Measurements from ENCODE around the gene MTREX.

The MTREX gene

DNA sequence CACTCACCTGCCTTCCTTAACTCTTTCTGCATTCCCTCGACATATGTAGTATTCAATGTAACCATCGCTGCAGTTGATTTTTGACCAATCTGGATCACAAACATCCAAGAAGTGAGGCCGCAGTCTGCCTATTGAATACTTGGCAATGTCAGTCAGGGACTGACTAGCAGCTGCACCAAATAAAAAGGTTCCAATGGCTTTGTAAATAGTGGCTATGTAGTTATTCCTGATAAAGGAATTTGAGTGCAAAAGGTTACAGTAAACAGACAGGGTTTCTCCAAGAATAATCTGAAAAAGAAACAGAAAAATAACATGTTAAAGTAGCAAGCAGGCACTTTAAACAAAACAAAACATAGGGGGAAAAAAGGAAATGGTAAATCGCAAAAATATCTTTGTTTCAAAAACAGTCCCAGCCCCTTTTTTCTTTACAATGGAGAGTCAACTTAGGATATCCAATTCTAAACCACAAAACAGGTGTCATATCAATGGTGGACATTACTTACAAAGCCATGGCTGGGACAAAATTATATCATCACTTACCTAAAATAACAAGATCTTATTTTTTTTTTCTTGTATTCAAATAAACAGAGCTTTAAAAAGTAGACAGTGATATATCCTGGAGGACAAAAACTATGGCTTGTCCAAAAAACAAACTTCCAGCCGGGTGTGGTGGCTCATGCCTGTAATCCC lies 160.2 kb downstream of the MTREX start:
- TF ChIP-seq POLR2AphosphoS5 (IDR thresholded peaks at IDR 0.05; ENCODE audit: low read depth, low read length) (no peak), TAF1 (IDR thresholded peaks at IDR 0.05; ENCODE audit: borderline replicate concordance, insufficient read depth, low read length) (no peak), FOXP2 (optimal IDR thresholded peaks at IDR 0.05; ENCODE audit: borderline replicate concordance, extremely low read depth, extremely low read length, insufficient read depth) (no peak), SIN3A (IDR thresholded peaks at IDR 0.05; ENCODE audit: borderline replicate concordance, insufficient read depth, low read length) (no peak)
- TF ChIP-seq, protein P1, sequence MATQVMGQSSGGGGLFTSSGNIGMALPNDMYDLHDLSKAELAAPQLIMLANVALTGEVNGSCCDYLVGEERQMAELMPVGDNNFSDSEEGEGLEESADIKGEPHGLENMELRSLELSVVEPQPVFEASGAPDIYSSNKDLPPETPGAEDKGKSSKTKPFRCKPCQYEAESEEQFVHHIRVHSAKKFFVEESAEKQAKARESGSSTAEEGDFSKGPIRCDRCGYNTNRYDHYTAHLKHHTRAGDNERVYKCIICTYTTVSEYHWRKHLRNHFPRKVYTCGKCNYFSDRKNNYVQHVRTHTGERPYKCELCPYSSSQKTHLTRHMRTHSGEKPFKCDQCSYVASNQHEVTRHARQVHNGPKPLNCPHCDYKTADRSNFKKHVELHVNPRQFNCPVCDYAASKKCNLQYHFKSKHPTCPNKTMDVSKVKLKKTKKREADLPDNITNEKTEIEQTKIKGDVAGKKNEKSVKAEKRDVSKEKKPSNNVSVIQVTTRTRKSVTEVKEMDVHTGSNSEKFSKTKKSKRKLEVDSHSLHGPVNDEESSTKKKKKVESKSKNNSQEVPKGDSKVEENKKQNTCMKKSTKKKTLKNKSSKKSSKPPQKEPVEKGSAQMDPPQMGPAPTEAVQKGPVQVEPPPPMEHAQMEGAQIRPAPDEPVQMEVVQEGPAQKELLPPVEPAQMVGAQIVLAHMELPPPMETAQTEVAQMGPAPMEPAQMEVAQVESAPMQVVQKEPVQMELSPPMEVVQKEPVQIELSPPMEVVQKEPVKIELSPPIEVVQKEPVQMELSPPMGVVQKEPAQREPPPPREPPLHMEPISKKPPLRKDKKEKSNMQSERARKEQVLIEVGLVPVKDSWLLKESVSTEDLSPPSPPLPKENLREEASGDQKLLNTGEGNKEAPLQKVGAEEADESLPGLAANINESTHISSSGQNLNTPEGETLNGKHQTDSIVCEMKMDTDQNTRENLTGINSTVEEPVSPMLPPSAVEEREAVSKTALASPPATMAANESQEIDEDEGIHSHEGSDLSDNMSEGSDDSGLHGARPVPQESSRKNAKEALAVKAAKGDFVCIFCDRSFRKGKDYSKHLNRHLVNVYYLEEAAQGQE (IDR thresholded peaks at IDR 0.05; ENCODE audit: insufficient read depth in 1 of 2, low read depth in 2 of 2, low read length in 2 of 2), result no peak

DNA sequence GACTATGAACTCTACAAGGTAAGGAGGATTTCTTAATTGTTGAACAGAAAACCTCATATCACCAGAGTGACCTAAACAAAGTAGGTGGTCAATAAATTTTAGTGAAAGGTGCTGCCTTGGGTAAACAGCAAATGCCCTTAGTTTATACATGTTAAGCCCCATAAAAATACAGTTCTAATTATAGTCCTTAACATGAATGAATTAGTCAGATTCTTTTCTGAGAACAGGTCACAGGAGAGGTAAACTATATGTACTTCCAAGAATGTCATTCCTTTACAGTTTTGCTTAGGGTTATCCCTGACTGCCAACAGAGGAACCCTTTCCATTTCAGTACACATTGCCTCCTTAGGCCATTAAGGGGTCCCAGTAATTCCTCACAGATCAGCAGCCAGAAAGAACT lies 162.1 kb downstream of the MTREX start:
- TF ChIP-seq POLR2AphosphoS5 (IDR thresholded peaks at IDR 0.05; ENCODE audit: low read depth, low read length), result no peak
- no peak for TF ChIP-seq FOXP2 (optimal IDR thresholded peaks at IDR 0.05; ENCODE audit: borderline replicate concordance, extremely low read depth, extremely low read length, insufficient read depth)
- TF ChIP-seq TAF1 (IDR thresholded peaks at IDR 0.05; ENCODE audit: borderline replicate concordance, insufficient read depth, low read length), result no peak
- TF ChIP-seq SIN3A (IDR thresholded peaks at IDR 0.05; ENCODE audit: borderline replicate concordance, insufficient read depth, low read length), result no peak
- TF ChIP-seq, protein P1 (IDR thresholded peaks at IDR 0.05; ENCODE audit: insufficient read depth in 1 of 2, low read depth in 2 of 2, low read length in 2 of 2), result no peak

DNA sequence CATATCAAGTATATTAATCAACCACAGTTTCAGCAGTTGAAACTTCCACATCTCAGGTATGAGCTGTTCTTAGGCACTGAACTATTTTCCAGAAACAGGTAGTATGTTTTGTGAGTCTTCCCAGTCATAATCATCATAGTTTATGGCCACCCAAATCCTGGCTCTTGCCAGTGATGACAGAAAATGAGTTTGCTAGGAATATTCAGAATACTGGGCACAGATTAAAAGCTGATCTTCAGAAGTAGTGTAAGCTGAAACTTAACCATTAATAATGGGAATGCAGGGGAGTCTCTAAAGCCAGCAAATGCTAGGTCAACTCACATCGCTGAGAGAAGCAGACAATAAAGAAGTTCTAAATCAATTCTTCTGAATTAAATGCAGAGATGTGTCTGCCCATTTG lies 162.5 kb downstream of the MTREX start:
- no peak for TF ChIP-seq SIN3A (IDR thresholded peaks at IDR 0.05; ENCODE audit: borderline replicate concordance, insufficient read depth, low read length)
- no peak for TF ChIP-seq TAF1 (IDR thresholded peaks at IDR 0.05; ENCODE audit: borderline replicate concordance, insufficient read depth, low read length)
- no peak for TF ChIP-seq FOXP2 (optimal IDR thresholded peaks at IDR 0.05; ENCODE audit: borderline replicate concordance, extremely low read depth, extremely low read length, insufficient read depth)
- no peak for TF ChIP-seq POLR2AphosphoS5 (IDR thresholded peaks at IDR 0.05; ENCODE audit: low read depth, low read length)
- TF ChIP-seq, protein P1 (IDR thresholded peaks at IDR 0.05; ENCODE audit: insufficient read depth in 1 of 2, low read depth in 2 of 2, low read length in 2 of 2), result no peak

DNA sequence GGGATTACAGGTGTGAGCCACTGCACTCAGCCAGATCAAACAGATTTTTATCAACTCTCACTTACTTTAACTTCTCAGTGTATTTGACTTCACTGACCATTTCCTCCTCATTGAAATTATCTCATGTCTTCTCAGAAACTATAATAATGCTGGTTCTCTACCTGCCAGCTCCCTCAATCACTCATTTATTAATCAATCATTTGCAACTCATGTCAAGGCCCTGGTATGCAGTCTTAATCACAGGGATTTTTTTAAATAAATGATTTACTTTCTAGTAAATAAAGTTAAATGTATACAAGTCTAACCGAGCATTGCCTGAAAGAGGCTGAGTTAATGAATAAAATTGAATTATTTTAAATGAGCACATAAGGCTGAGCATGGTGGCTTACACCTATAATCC lies 163.7 kb downstream of the MTREX start:
- no peak for TF ChIP-seq FOXP2 (optimal IDR thresholded peaks at IDR 0.05; ENCODE audit: borderline replicate concordance, extremely low read depth, extremely low read length, insufficient read depth)
- no peak for TF ChIP-seq SIN3A (IDR thresholded peaks at IDR 0.05; ENCODE audit: borderline replicate concordance, insufficient read depth, low read length)
- no peak for TF ChIP-seq POLR2AphosphoS5 (IDR thresholded peaks at IDR 0.05; ENCODE audit: low read depth, low read length)
- no peak for TF ChIP-seq TAF1 (IDR thresholded peaks at IDR 0.05; ENCODE audit: borderline replicate concordance, insufficient read depth, low read length)
- TF ChIP-seq, protein P1 (IDR thresholded peaks at IDR 0.05; ENCODE audit: insufficient read depth in 1 of 2, low read depth in 2 of 2, low read length in 2 of 2), result no peak
